HG03565 (cell line): ENCODE data around the gene PLEKHA4.
"Not testable (repeated sequence)": the region's sequence is repeated elsewhere in the genome, so short reads cannot be mapped to it uniquely, and the experiment has no call there.

ENCODE experiments used
- ATAC-seq: cut with Tn5 transposase; IDR thresholded peaks from one replicate; pipeline ENCODE4 v1.9.1; 2021; ENCODE audit warnings: mild to moderate bottlenecking, moderate library complexity; ENCODE audit not compliant: unreplicated experiment

The PLEKHA4 gene

DNA sequence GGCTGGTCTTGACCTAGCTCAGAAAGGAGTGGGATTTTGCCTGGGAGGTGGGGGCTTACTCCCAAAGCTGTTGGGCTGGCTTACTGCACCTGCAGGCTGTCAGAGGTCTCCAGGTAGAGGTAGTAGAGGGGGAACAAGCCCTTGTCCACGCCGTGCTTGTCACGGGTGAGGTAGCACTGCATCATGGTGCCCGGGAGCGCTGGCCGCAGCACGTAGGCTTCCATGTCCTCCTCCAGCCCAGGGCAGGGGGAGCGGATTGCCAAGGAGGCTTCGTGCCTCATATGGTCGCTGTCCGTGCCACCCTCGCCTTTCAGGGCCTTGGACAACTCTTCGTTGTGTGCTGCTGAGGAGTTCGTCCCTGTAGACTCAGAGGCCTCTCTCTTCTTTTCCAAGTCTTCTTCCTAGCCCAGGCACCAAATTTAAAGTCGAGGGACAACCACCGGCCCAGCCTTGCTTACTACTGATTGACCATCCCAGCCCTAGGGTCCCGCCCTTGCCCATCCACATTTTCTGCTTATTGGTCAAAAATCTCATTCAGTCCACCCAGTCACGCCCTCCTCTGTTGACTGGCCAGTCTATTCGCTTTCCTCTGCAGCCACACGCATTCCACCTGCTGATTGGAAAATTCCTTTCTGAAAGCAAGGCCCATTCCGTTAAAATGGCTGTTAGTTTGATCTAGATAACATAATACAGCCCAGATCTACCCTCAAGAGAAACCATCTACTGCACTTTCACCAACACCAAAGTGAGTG is 19.6 kb upstream of the PLEKHA4 start:
- no peak for ATAC-seq

- ATAC-seq = no peak
Measured at GRCh38 chr19:48883726-48884125, 15.3 kb upstream of the PLEKHA4 start.

GRCh38 chr19:48881741-48882657 is 13.6 kb upstream of the PLEKHA4 start:
- ATAC-seq = no peak

DNA sequence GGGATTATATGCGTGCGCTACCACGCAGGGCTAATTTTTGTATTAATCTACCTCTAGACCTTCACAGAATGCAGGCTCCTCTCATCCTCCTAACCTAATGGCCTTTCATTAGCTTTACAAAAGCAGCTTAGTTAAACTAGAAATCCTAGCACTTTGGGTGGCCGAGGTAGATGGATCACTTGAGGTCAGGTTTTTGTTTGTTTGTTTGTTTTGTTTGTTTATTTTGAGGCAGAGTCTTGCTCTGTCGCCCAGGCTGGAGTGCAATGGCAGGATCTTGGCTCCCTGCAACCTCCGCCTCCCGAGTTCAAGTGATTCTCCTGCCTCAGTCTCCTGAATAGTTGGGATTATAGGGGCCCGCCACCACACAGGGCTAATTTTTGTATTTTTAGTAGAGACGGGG is 11.3 kb upstream of the PLEKHA4 start:
- not testable (repeated sequence) for ATAC-seq

DNA sequence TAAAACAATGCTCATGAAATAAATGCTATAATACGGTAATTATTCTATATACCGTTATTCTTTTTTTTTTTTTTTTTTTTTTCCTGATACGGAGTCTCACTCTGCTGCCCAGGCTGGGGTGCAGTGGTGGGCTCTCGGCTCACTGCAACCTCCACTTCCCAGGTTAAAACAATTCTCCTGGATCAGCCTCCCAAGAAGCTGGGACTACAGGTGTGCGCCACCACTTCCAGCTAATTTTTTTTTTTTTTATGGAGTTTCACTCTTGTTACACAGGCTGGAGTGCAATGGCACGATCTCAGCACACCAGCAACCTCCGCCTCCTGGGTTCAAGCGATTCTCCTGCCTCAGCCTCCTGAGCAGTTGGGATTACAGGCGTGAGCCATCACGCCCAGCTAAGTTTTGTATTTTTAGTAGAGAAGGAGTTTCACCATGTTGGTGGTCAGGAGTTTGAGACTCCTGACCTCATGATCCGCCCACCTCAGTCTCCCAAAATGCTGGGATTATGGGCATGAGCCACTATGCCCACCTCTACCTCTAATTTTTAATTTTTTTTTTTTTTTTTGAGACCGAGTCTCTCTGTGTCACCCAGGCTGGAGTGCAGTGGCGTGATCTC is 10.7 kb upstream of the PLEKHA4 start:
- no peak for ATAC-seq

DNA sequence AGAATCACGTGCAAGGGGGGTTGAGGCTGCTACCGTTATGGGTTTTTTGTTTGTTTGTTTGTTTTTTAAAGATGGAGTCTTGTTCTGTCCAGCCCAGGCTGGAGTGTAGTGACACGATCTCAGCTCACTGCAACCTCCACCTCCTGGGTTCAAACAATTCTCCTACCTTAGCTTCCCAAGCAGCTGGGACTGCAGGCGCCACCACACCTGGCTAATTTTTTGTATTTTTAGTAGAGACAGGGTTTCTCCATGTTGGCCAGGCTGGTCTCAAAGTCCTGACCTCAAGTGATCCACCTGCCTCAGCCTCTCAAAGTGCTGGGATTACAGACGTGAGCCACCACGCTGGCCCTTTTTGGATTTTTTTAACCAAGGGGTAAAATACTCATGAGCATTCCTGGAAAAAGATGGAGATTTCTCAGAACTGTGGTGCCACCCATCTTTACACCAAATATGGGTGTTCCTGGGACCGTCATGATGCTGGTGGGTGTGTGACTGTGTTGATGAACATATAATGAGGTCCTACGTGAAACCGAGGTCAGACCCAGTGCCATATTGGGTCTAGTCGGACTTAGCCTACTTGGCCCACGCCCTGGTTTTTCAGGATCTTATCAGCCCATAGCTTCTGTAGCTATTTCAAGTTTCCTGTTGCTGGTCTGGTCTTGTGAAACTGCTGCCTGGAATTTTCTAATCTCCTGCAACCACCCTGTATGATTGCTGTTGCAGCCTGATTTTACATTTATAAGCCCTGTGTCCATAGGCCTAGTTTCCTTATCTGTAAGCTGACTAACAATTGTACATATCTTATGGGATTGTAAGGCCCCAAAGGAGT is 10.0 kb upstream of the PLEKHA4 start:
- no peak for ATAC-seq

- ATAC-seq = no peak
Measured at GRCh38 chr19:48877855-48878195, 9.4 kb upstream of the PLEKHA4 start.

GRCh38 chr19:48876043-48876981 is 7.9 kb upstream of the PLEKHA4 start:
- ATAC-seq = not testable (repeated sequence)

- ATAC-seq = no peak
Measured at GRCh38 chr19:48874303-48875135, 6.1 kb upstream of the PLEKHA4 start.

- no peak for ATAC-seq
Measured at GRCh38 chr19:48873476-48874302, 5.3 kb upstream of the PLEKHA4 start.

DNA sequence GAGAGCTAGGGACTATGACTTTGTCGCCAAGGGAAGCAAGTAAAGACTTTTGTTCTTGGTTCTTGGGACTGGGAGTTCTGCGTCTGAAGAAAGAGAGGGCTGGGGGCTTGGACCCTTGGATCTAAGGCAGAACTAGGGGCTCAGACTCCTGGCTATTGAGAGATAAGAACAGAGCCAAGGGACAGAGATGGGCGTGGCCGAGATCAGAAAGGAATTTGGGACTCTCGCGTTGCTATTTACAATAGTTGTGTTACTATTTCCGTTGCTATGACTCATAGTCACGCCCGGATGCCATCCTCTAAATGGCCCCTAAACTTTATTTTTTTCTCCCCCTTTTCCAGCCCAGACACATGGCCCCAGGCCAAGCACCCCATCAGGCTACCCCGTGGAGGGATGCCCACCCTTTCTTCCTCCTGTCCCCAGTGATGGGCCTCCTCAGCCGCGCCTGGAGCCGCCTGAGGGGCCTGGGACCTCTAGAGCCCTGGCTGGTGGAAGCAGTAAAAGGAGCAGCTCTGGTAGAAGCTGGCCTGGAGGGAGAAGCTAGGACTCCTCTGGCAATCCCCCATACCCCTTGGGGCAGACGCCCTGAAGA is 4.6 kb upstream of the PLEKHA4 start:
- ATAC-seq = no peak

DNA sequence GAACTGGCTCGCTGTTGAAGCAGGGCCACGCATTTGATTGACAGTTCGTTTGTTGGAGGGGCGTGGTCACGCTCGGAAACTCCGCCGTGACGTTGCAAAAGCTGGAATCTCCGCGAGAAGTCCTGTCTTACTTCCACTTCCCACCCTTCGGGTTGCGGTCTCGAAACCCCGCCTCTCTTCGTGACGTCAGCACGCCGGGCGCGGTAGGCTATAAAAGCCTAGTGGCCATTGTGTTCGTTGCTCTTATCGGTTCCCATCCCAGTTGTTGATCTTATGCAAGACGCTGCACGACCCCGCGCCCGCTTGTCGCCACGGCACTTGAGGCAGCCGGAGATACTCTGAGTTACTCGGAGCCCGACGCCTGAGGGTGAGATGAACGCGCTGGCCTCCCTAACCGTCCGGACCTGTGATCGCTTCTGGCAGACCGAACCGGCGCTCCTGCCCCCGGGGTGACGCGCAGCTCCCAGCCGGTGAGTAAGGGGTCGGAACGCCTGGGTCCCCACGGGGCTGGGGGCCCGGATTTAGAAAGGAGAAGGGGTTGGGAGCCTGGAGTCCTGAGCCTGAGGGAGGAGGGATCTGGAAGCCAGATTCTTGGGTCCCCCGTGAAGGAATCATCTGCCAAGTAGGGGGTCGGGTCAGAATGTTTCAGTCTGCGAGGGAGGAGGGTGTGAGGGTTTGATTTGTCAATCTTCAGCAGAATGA is 3.9 kb upstream of the PLEKHA4 start, which contains the start of gene PPP1R15A:
PPP1R15A (plus strand) TSS at position 240 of the 702 bp plus-strand sequence. CDS start 813 bp downstream, outside the sequence.
- peak; percentile 51 for ATAC-seq

- not testable (repeated sequence) for ATAC-seq
Measured at GRCh38 chr19:48871471-48872181, 3.2 kb upstream of the PLEKHA4 start.

DNA sequence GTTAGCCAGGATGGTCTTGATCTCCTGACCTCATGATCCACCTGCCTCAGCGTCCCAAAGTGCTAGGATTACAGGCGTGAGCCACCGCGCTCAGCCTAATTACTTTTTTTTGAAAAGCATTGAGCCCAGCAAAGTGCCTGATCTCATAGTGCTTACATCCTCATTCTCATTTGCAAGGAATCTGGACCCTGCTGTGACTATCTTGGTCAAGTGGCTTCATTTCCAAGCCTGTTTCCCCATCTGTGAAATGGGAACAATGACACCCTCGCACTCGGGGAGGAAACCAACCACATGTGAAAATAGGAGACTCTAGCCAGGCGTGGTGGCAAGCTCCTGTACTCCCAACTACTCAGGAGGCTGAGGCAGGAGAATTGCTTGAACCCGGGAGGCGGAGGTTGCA is 1.6 kb upstream of the PLEKHA4 start:
- no peak for ATAC-seq

- no peak for ATAC-seq
Measured at GRCh38 chr19:48867746-48868113, 687 bp downstream of the PLEKHA4 start.

DNA sequence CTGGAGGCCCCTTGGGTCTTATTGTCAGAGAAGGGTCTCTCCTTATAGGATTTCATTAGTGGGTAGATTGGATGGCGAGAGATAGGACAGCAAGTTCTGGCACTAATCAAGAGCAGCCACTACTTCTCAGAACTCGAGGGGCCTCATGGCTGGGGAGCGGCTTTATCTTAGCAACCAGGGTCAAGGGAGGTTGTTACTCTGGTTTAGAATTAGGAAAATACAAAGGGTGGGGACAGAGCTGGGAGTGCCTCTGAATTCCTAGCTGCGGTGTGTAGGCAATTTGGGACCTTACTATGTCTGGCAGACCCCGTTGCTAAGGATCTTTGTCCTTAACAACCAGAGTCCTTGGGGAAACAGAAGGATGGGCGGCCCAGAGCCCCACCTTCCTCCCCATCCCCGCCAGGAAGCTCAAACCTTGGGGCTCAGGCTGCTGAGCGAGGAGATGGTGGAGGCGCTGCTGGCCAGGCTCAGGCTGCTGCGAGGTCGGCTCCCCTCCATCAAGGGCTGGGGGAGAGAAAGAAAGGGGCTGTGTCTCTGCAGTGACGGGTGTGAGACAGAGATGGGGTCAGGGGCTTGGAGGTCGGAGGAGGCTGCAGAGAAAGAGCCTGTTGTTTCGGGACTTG is 1.2 kb downstream of the PLEKHA4 start:
- ATAC-seq = no peak
